ENCODE data around the gene NTPCR.
"Not testable (repeated sequence)": the region's sequence is repeated elsewhere in the genome, so short reads cannot be mapped to it uniquely, and the experiment has no call there.

NTPCR gene

GRCh38 chr1:232950197-232951176 is at the start of gene NTPCR:
NTPCR (plus strand) TSS chr1:232950611; CDS start chr1:232950711, 100 bp downstream.
- DNase-seq: peak; percentile 70 to 84

GRCh38 chr1:232900818-232901217 is 49.6 kb upstream of the NTPCR start:
- DNase-seq: no peak

GRCh38 chr1:232901255-232901654 is 49.2 kb upstream of the NTPCR start:
- DNase-seq: no peak

GRCh38 chr1:232902774-232903350 is 47.5 kb upstream of the NTPCR start:
- DNase-seq: no peak

GRCh38 chr1:232904131-232904530 is 46.3 kb upstream of the NTPCR start:
- no peak for DNase-seq

GRCh38 chr1:232904566-232904965 is 45.8 kb upstream of the NTPCR start:
- no peak for DNase-seq

- DNase-seq: no peak
Measured at GRCh38 chr1:232905331-232906034, 44.9 kb upstream of the NTPCR start.

- no peak for DNase-seq
Measured at GRCh38 chr1:232906441-232906840, 44.0 kb upstream of the NTPCR start.

- DNase-seq: no peak
Measured at GRCh38 chr1:232908831-232909230, 41.6 kb upstream of the NTPCR start.

- DNase-seq: no peak
Measured at GRCh38 chr1:232909752-232910151, 40.7 kb upstream of the NTPCR start.

GRCh38 chr1:232911027-232911599 is 39.3 kb upstream of the NTPCR start:
- no peak for DNase-seq

- DNase-seq: no peak
Measured at GRCh38 chr1:232912845-232913580, 37.4 kb upstream of the NTPCR start.

GRCh38 chr1:232914271-232914670 is 36.1 kb upstream of the NTPCR start:
- DNase-seq: not testable (repeated sequence)

- no peak for DNase-seq
Measured at GRCh38 chr1:232915212-232915611, 35.2 kb upstream of the NTPCR start.

- no peak for DNase-seq
Measured at GRCh38 chr1:232917053-232917452, 33.4 kb upstream of the NTPCR start.

- DNase-seq: no peak
Measured at GRCh38 chr1:232921381-232921780, 29.0 kb upstream of the NTPCR start.

- DNase-seq: no peak
Measured at GRCh38 chr1:232922485-232922884, 27.9 kb upstream of the NTPCR start.

GRCh38 chr1:232923739-232924386 is 26.5 kb upstream of the NTPCR start:
- DNase-seq: no peak

- no peak for DNase-seq
Measured at GRCh38 chr1:232924874-232925273, 25.5 kb upstream of the NTPCR start.

- DNase-seq: no peak
Measured at GRCh38 chr1:232925421-232926220, 24.8 kb upstream of the NTPCR start.

- not testable (repeated sequence) for DNase-seq
Measured at GRCh38 chr1:232927166-232927565, 23.2 kb upstream of the NTPCR start.
